ENCODE data around the gene HSF5. TPM values are rescaled to one million over a fixed set of nuclear protein-coding genes. Genes with fewer than 3 reads are reported as not detected.
A peak's percentile ranks its signal among the peaks of the same experiment; 100 is the strongest.

Gene HSF5
- polyA plus RNA-seq, 3 donors, result 0.07 TPM; not detected in 2

- peaks cover 0 to 3% (median 0%) of the 10 kb centered on the region in 7 donors for H3K9me3 Mint-ChIP-seq
- peaks cover 27% of the 10 kb centered on the region for H3K4me1 Mint-ChIP-seq
- Histone ChIP-seq H3K79me2 (ENCODE audit: insufficient read depth, low read length) (no peaks in the 10 kb centered on the region), H4K20me1 (ENCODE audit: insufficient read depth, low read length) (no peaks in the 10 kb centered on the region), H3K27me3 (ENCODE audit: control insufficient read depth in 2 of 2, insufficient read depth in 2 of 2, low read length in 2 of 2) (no peaks in the 10 kb centered on the region), H3K36me3 (replicated peaks in 1 of 2; ENCODE audit: control insufficient read depth in 1 of 2, insufficient read depth in 2 of 2, low read length in 2 of 2) (no peaks in the 10 kb centered on the region), H3K4me1 (ENCODE audit: control insufficient read depth in 1 of 2, insufficient read depth in 2 of 2, low read length in 2 of 2) (peaks cover 11 to 13% of the 10 kb centered on the region in 2 donors), H3K4me2 (replicated peaks; ENCODE audit: extremely low read depth, low read length, poor library complexity, severe bottlenecking) (no peak overlapping the region), H2AFZ (ENCODE audit: insufficient read depth, low read depth, low read length, poor library complexity, severe bottlenecking) (no peak overlapping the region), H3K9ac (ENCODE audit: insufficient read depth, low read length, poor library complexity, severe bottlenecking) (no peak overlapping the region), H3K27ac (ENCODE audit: low read depth in 1 of 2, low read length in 2 of 2) (no peak overlapping the region), H3K9me3 (replicated peaks in 1 of 2; ENCODE audit: control insufficient read depth in 1 of 2, insufficient read depth in 1 of 2, low read length in 2 of 2) (no peaks in the 10 kb centered on the region), H3K4me3 (replicated peaks in 1 of 3; ENCODE audit: low read depth in 2 of 3, low read length in 3 of 3) (no peak overlapping the region)
- intact Hi-C loops (cut with micrococcal nuclease), result no loop called here
- H3K27me3 Mint-ChIP-seq (ENCODE audit: low read depth in 3 of 3), result peaks cover 5 to 23% (median 8%) of the 10 kb centered on the region in 3 donors
- TF ChIP-seq CTCF (IDR thresholded peaks at IDR 0.05), result no peak
- no peak overlapping the region for H3K4me3 Mint-ChIP-seq
- peak overlapping the region in 1 of 7 donors; percentile 34 for H3K27ac Mint-ChIP-seq
- WGBS (ENCODE audit: insufficient coverage), result no CpG with 5 or more reads among the region's 1 CpG
- no peaks in the 10 kb centered on the region for H3K36me3 Mint-ChIP-seq
- DNase-seq, result no peak
These were observed 105.4 kb downstream of the HSF5 start for GRCh38 chr17:58382872-58383242.

DNA sequence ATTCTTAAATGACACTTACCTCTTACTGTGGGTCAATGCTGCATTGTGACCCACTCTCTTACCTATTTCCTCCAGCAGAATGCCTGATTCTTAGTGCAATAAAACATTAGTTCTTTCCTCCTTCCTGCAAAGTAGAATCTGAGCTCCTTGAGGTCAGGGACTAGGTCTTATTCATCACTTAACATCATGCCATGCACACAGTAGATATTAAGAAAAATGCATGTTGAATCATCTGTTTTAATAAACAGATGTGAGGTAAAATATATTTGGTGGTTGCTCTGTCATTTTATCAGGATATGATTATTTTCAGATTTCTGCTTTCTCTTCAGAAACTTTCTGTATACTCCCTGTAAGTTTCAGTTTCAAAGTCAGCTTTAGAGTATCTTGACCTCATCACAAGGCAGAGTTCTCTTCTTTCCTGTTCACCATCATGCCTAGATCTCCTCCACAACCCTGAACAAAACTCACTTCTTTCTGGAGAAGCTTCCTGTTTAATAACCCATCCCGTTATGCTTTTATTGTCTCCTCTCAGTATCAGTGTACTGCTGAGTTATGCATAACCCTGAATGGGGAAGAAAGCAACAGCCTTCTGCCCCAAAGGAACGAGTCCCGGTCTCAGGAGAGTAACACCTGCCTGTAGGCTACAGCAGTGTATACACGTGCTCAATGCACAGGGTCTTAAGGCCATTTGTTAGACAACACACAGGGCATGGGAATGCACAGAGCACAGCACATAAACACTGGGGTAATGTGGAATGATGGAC is 105.9 kb downstream of the HSF5 start:
- Histone ChIP-seq H3K79me2 (ENCODE audit: insufficient read depth, low read length) (no peaks in the 10 kb centered on the region), H2AFZ (ENCODE audit: insufficient read depth, low read depth, low read length, poor library complexity, severe bottlenecking) (no peak overlapping the region), H3K4me1 (ENCODE audit: control insufficient read depth in 1 of 2, insufficient read depth in 2 of 2, low read length in 2 of 2) (peaks cover 12 to 15% of the 10 kb centered on the region in 2 donors), H4K20me1 (ENCODE audit: insufficient read depth, low read length) (no peaks in the 10 kb centered on the region), H3K36me3 (replicated peaks in 1 of 2; ENCODE audit: control insufficient read depth in 1 of 2, insufficient read depth in 2 of 2, low read length in 2 of 2) (no peaks in the 10 kb centered on the region), H3K9me3 (replicated peaks in 1 of 2; ENCODE audit: control insufficient read depth in 1 of 2, insufficient read depth in 1 of 2, low read length in 2 of 2) (no peaks in the 10 kb centered on the region), H3K4me2 (replicated peaks; ENCODE audit: extremely low read depth, low read length, poor library complexity, severe bottlenecking) (no peak overlapping the region), H3K4me3 (replicated peaks in 1 of 3; ENCODE audit: low read depth in 2 of 3, low read length in 3 of 3) (no peak overlapping the region), H3K9ac (ENCODE audit: insufficient read depth, low read length, poor library complexity, severe bottlenecking) (no peak overlapping the region), H3K27me3 (ENCODE audit: control insufficient read depth in 2 of 2, insufficient read depth in 2 of 2, low read length in 2 of 2) (no peaks in the 10 kb centered on the region), H3K27ac (ENCODE audit: low read depth in 1 of 2, low read length in 2 of 2) (no peak overlapping the region)
- 25% methylated on average over 1 of the region's 4 CpGs for WGBS (ENCODE audit: insufficient coverage)
- intact Hi-C loops (cut with micrococcal nuclease), result no loop called here
- Mint-ChIP-seq H3K4me1 (peaks cover 28% of the 10 kb centered on the region), H3K27me3 (ENCODE audit: low read depth in 3 of 3) (peaks cover 5 to 23% (median 8%) of the 10 kb centered on the region in 3 donors), H3K27ac (peak overlapping the region in 1 of 7 donors; percentile 34), H3K36me3 (no peaks in the 10 kb centered on the region), H3K9me3 (peaks cover 0 to 2% (median 0%) of the 10 kb centered on the region in 7 donors), H3K4me3 (peak overlapping the region in 1 of 2 donors; percentile 27)
- TF ChIP-seq CTCF (IDR thresholded peaks at IDR 0.05), result no peak
- DNase-seq, result no peak

All from CD14-positive monocyte (primary cell).